Panc1 (cell line): ENCODE results near the gene RIOK2.

ENCODE experiments used
- CTCF ChIP-seq: fragments of 450-650 bp; IDR thresholded peaks from 2 replicates; pipeline ENCODE4 v1.5.1; 2017; ENCODE audit warnings: mild to moderate bottlenecking
- POLR2AphosphoS5 ChIP-seq: IDR thresholded peaks from 2 replicates; pipeline ENCODE4 v1.6.1; 2012; ENCODE audit warnings: mild to moderate bottlenecking, low read depth, low read length, moderate library complexity
- REST ChIP-seq, 2 experiments: IDR thresholded peaks; 2 replicates each; pipeline ENCODE4 v1.6.1; 2011 to 2012; ENCODE audit warnings: low read depth in 2 of 2, control low read depth in 1 of 2, low read length in 1 of 2, mild to moderate bottlenecking in 1 of 2, moderate library complexity in 1 of 2; ENCODE audit not compliant: insufficient read depth in 1 of 2
- SIN3A ChIP-seq: IDR thresholded peaks from 2 replicates; pipeline ENCODE4 v1.6.1; 2012; ENCODE audit warnings: low read depth, mild to moderate bottlenecking, low read length, moderate library complexity, borderline replicate concordance; ENCODE audit not compliant: insufficient read depth
- TCF7L2 ChIP-seq: IDR thresholded peaks from 2 replicates; pipeline ENCODE4 v1.6.1; 2011; ENCODE audit warnings: mild to moderate bottlenecking, low read depth, low read length, inconsistent platforms

GRCh38 chr5:97149709-97150108 lies 33.3 kb downstream of the RIOK2 start:
- TF ChIP-seq CTCF: no peak
- TF ChIP-seq POLR2AphosphoS5: no peak
- no peak for TF ChIP-seq TCF7L2
- no peak for TF ChIP-seq REST (IDR thresholded peaks at IDR 0.05; ENCODE audit: insufficient read depth in 1 of 2, low read depth in 2 of 2, low read length in 1 of 2)
- no peak for TF ChIP-seq SIN3A
